GM19324 (cell line): Measurements from ENCODE around the gene AAGAB.
"Not testable (repeated sequence)": the region's sequence is repeated elsewhere in the genome, so short reads cannot be mapped to it uniquely, and the experiment has no call there.

Experiments used
- ATAC-seq: cut with Tn5 transposase; IDR thresholded peaks from one replicate; pipeline ENCODE4 v1.9.1; 2021; ENCODE audit warnings: mild to moderate bottlenecking, moderate library complexity; ENCODE audit not compliant: unreplicated experiment, low FRiP score

AAGAB gene

GRCh38 chr15:67254238-67255175 is at the start of gene AAGAB, which contains the start of gene IQCH:
Gene AAGAB, minus strand, starts transcription at chr15:67254661. Its CDS starts 30 bp downstream, at chr15:67254631.
Gene IQCH, plus strand, starts transcription at chr15:67254786. Its CDS starts 111 bp downstream, at chr15:67254897.
- peak; percentile 95 for ATAC-seq

GRCh38 chr15:67303490-67304363 is 49.3 kb upstream of the AAGAB start:
- no peak for ATAC-seq

GRCh38 chr15:67300266-67301025 is 46.0 kb upstream of the AAGAB start:
- ATAC-seq = no peak

- no peak for ATAC-seq
These were observed 42.2 kb upstream of the AAGAB start for GRCh38 chr15:67296684-67297083.

- no peak for ATAC-seq
These were observed 41.7 kb upstream of the AAGAB start for GRCh38 chr15:67296188-67296587.

GRCh38 chr15:67290319-67290718 is 35.9 kb upstream of the AAGAB start:
- ATAC-seq = no peak

GRCh38 chr15:67286400-67286799 is 31.9 kb upstream of the AAGAB start:
- ATAC-seq = not testable (repeated sequence)

GRCh38 chr15:67285625-67286024 is 31.2 kb upstream of the AAGAB start:
- ATAC-seq = not testable (repeated sequence)

- ATAC-seq = no peak
These were observed 27.3 kb upstream of the AAGAB start for GRCh38 chr15:67281714-67282113.

- ATAC-seq = no peak
These were observed 25.8 kb upstream of the AAGAB start for GRCh38 chr15:67280217-67280616.

- ATAC-seq = no peak
These were observed 22.2 kb upstream of the AAGAB start for GRCh38 chr15:67276666-67277065.

GRCh38 chr15:67274236-67274635 is 19.8 kb upstream of the AAGAB start:
- no peak for ATAC-seq

GRCh38 chr15:67267951-67268941 is 13.8 kb upstream of the AAGAB start:
- no peak for ATAC-seq

GRCh38 chr15:67267440-67267839 is 13.0 kb upstream of the AAGAB start:
- no peak for ATAC-seq

GRCh38 chr15:67266870-67267269 is 12.4 kb upstream of the AAGAB start:
- no peak for ATAC-seq

GRCh38 chr15:67259806-67260205 is 5.3 kb upstream of the AAGAB start:
- ATAC-seq = no peak

- ATAC-seq = no peak
These were observed 4.9 kb upstream of the AAGAB start for GRCh38 chr15:67259379-67259778.

- ATAC-seq = not testable (repeated sequence)
These were observed 4.0 kb upstream of the AAGAB start for GRCh38 chr15:67258412-67258811.

- no peak for ATAC-seq
These were observed 1.6 kb upstream of the AAGAB start for GRCh38 chr15:67256051-67256450.
